CD4-positive, alpha-beta T cell treated with Interferon alpha-2 for 1 hour (primary cell): ENCODE measurements around the gene ZNF488.

ENCODE experiments used
- DNase-seq, 2 donors: peaks; one replicate each; pipeline ENCODE4 v3.0.0-alpha.2; 2020 to 2022

ZNF488 gene

DNA sequence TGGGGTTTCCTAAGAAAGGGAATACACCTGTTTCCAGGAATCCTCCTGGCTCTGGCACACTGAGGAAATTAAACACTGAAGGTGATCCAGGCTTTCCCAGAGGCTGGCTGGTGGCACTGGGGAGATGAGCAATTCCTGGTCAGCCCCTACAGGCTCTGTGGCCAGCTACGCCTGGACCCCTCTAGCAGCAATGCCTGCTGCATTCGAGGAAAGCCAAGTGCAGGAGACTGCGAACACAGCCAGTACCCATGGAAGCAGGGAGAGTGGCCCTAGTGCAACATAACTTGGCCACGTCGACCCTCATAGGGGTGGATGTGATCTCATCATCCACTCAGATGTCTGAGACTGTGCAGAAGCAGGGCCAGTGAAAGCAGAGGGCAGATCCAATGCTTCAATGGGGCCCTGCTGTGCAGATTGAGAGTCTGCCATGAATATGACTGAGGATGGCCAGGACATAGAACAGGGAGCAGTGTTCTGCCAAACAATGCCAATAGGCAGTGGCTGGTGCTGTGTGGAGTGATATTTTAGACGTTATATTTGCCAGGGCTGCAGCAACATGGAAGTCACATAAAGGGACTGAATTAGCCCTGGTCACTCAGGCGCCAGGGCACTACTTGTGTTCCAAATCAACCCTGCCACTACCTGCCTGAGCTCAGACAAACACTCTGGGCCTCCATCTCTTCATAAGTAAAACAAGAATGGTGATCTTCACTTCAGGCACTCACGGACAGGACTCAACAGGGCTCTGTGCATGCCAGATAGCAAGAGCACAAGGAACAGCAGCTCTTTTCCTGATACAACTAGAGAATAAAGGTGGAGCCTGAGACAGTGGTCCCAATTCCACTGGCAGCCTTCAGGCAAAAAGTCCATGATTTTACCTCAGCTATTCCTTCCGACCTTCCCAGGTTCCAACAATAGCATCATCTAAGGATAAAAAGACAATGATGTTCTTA lies 2.4 kb downstream of the ZNF488 start:
- no peak for DNase-seq

DNA sequence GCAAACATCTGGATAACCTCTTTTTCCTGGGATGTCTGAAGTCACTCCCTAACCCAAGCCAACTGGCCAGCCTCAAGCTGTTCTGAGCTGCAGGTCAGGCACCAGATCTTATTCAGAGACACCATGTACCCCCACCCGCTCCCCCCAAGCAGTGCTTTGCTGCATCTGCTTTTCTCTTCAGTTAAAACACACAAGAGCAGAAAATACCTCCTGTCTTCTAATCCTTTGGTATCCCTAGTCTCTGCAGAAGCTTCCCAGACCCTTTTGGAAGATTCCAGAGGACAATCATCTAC lies 3.0 kb downstream of the ZNF488 start:
- no peak for DNase-seq

DNA sequence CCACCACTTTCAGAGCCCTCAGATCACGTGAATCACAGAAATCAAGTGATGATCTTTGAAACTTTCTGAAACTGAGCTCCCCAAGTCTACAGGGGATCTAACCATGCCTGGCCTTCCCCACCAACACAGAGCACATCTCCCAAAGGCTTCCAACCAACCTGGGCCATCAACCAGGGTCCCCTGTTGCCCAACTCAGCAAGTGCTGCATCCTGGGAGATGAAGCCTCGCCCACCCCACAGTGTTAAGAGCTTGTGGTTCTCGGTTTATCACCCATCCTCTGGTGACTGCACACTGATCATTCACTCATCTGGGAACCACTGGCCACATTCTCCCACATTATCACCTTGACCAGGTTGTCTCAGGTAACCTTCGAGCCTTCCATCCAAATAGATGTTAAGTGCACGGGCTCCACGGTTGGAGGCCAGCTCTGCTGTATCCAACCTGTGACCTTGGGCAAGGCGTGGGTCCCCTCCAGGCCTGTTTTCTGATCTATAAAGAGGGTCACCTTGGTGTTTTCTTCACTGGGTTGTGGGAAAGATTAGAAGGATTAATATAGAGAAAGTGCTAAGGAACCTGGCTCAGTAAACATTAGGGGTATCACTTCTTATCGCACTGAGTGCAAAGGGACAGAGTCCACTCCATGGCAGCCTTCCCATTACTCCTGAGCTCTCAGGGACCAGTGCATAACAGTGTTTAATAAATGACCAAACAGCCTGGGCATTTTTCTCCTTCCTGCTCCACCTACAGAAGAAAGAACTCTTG lies 3.6 kb downstream of the ZNF488 start:
- no peak for DNase-seq

DNA sequence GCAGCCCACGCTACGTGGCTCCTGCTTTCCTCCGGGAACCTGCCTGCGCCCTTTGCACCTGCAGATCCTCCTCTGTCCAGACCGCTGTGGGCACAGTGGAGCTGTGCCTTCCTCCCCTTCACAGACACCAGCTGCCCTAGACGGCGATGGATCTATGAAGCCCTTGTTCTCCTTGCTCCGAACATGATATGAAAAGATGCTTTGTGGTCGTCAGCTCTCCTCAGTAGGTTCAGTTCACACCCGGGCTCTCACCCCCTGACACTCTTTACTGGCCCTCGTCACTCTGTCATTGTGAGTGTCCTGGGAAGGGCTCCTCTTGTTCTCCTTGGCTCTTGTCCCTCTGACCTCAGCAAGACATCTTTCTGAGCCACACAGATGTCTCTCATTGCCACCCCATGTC lies 4.2 kb downstream of the ZNF488 start:
- DNase-seq = no peak

DNA sequence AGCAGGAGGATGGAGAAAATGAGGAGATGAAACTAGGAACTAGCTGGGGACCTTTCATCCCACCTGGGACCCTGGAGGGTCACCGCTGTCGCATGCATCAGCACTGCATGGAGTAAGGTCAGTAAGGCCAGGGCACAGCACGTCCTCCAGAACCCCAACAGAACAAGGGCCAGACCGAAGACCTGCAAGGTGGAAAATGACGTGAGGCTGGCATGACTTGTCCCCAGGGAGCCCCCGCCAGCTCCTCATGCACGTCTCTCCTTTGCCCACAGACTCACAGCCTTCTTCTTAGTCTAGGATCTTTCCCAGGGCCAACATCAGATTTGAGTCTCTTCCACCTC lies 4.7 kb downstream of the ZNF488 start:
- DNase-seq = no peak

DNA sequence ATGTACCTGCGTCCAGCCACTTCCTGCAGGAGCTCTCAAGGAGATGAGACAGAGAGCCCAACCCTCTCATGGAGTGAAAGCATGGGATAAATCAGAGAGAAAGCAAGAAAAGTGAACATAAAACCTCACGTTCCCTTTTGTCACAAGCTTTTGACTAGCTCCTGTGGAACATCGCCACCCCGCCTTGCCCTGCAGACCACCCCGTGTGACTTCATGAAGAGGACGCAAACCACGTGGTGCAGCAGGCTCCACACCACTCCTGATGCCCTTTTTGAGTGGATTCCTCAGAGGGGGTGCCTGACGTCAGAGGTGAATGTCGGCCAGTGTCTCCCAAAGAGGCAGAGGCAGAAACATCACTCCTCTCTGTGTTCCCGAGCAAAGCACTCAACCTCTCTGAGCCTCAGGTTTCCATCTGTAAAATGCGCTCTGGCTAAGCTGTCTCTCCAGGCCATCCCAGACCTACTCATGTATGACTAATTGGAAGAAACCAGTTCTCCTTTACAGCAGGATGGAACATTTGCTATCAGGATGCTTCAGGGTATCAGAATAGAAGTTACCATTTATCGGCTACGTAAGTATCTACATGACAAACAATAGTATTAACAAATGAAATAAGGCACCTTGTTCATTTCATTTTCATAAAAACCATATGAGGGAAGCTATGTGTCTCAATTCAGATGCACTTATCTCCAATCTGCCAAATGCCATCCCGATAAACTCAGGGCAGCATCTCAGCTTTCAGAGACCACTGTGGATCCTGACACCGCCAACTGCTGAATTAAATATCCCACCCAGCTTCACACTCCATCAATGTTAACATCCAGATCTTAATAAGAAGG lies 5.3 kb downstream of the ZNF488 start:
- no peak for DNase-seq

DNA sequence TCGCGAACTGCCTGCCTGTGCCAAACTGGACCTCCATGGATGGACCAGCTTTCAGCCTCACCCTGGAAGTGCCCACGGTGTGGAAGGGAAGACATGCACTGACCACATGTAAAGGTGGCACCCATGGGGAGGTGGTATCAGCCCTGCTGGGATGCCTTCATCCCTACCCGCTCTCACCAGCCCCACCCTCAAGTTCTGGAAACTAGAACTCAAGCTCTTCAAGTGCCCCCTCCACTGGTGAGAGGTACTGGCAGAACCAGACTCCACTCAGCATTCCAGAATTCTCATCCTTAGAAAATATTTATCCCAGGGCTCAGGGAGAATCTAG lies 5.9 kb downstream of the ZNF488 start:
- DNase-seq = no peak

DNA sequence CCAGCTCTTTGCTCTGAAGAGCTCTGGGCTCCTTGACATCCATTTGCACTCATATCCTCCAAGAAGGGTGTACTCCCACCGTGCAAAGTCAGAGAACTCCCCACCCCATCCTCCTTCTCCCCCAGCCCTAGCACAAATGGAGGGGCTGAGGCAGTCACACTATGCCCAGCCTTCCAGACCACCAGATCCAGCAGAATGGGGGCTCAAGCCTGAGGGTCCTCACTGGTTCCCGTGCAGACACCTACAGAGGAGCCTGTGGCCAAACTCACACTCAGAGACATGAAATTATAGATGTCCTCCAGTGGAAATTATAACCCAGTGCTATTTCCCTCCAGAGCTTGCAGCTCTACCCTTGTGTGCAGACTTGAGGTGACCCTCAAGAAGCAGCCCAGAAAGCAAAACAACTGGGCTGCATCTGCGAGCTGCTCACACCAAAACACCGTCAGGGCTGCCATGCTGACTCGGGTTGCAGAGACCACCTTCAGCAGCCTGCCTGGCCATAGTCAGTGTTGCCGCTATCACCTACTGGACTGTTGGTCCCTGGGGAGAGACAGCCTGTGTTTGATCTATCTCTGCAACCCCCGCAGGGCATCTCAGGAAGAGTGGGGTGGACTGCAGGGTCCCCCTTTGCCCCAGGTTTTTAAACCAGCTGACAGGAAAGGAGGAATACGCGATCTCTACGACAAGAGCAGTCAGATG lies 7.4 kb downstream of the ZNF488 start:
- no peak for DNase-seq

DNA sequence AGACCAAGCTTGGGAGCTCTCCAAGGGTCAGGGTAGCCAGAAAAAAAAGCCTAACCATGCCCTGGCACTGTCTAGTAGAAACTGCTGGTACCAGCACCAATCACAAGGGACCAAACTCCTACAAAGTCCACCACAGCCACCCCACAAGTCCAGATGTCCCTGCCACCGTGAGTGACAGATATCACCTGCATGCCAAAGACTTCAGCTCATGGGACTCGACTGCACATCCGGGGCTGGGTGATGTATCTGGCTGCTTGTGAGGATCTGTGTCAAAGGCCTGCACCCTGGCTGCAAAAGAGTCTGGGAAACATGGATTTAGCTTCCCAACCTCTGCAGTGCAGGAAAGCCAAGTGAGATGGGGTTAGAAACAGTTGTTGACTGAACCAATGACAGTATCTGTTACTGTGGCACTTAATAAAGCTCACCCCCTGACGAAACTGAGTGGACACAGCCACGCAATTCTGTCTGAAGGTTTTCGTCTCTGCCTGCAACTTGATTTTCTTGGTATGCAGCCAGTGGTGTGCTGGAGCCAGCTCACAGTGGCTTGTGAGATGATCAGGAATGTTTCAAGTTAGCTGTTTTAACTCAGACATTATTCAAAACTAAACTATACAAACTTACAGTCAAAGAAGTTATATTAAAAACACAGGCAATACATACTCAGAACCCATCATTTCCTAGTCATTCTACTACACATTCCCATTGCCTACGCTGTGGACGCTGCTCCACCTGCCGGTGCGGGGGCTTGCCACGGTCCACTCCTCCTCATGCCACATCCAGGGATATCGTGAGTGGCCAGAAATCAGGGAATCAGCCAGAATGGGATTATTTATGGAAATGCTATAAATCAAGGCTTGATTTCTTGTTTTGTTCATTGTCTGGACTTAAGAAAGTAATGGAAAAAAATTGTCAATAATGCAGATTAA lies 9.2 kb downstream of the ZNF488 start:
- no peak for DNase-seq

DNA sequence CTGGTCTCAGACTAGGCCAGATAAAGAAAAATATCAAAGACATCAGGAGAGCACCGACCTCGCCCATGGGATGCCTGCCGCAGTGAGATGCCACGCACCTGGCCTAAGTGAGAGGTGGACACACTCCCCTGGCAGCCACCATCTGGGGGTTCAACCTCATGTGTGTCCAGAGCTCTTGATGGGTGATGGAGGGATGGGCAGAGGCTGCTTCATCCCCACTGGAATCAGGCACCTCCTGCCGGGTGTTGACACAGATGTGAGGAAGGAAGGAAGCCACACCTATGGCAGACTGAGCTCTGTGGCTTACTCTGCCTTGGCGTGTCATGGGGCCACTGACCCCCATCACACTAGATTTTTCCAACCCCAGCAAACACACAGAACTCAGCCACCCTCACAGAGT lies 11.4 kb downstream of the ZNF488 start:
- DNase-seq = no peak

DNA sequence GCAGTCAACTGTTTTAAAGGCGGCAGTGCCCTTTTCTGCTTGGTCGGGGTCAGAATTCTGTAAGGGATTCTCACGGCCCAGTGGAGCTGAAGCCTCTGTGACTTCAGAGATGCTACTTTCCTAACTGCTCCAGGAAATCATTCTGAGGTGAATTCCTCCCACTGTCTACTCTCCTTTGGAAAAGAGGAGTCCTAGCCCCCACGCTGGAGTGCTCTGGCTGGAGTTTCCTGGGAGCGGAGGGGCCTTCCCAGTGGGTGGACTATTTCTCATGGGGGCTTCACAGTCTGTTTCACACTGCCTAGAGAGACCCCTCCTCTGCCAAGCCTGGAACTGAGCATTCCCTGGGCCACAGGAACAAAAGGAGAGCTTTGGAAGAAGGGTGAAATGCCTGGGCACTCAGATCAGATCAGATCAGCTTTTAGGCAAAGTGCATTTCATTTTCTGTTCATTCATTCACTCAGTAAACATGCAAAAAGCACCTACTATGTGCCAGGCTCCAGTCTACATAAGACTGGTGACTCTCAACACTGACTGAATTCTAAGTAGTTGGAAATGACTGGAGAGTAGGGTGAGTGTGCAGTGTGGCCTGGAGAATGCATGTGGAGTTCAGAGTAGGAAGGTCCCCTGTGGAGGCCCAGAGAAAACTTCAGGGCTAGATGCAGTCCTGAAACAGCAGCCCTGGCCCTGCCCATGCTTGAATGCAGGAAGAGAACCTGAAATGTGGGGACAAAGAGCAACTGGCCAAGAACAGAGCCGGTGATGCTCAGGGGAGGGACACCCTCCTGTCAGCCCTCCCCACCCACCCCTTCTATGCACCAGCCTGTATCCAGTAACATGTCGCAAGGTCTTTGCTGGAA lies 12.2 kb downstream of the ZNF488 start:
- no peak for DNase-seq

DNA sequence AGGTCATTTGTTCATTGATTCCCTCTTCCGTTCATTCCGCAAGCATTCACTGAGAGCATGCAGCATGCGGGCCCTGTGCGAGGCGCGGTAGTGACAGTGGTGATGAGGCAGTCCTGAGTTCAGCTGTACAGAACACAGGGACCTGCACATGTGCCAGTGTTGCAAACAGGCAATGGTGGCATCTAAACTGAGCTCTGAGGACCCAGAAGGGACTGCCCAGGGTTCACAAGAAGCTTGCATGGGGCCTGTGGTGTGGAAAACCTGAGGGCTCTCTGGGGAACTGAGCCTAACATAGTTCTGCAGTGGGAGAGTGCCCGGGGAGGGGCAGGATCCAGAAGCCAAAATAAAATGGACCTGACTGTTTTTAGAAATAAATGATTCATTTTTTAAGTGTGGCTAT lies 13.2 kb downstream of the ZNF488 start:
- DNase-seq = no peak

DNA sequence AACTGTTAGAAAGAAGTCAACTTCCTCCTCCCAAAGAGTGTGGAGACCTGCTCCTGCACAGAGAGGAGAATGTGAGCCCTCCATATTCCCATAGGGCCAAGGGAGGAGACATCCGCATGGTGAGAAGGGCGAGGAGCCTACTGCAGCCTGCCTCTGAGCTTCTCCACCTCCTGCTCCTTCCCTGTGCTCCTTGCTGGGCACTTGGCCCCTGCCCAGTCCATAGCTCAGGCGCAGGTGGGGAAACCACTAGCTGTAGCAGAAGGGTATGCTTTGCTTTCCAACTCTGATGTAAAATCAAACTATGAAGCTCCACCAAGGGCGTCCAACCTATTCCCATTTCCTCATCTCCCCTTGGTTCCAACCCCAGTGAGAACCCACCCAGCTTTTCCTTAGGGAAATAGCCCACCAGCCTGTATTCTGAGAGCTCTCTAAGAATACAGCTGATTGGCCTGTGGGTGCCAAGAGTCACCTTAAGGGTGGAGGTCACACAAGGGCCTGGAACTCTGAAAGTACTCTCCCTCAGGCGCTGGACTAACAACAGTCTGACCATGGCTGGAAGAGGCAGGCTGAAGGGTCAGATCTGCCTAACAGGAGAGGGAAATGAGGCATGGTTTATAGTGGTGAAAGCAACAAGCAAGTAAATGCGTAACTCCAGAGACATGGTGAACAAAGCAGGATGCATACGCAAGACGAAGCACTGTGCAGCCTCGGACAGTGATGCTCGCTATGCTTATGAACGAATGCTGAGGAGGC lies 13.9 kb downstream of the ZNF488 start:
- DNase-seq = no peak

DNA sequence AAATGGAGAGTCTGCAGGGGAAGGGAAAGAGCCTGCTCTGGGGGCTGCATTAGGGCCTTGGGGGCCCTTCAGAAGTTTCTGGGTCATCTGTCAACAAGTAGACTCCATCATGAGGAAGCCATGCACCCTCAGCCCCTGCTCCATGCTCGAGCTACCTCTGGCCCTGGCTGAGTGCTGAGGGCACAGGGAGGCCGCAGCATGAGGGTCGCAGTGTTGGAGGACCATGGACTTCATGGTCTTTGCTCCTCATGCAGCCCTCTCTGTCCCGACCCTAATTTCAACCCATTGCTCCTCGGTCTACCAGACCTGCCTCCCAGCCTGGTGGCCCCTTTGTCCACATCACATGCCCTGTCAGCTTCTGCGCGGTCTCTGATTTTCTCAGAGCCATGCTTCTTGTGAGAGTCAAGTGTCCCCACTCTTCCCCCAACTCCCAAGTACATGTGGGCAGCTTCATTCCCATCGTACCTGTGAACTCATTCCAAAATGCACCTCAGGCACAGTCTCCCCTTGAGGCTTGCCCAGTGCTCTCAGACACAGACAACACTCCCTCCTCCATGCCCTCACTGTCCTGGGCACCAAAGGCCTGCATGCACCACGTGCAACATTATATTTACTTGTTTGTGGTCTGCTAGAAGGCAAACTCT lies 14.7 kb downstream of the ZNF488 start:
- no peak for DNase-seq

DNA sequence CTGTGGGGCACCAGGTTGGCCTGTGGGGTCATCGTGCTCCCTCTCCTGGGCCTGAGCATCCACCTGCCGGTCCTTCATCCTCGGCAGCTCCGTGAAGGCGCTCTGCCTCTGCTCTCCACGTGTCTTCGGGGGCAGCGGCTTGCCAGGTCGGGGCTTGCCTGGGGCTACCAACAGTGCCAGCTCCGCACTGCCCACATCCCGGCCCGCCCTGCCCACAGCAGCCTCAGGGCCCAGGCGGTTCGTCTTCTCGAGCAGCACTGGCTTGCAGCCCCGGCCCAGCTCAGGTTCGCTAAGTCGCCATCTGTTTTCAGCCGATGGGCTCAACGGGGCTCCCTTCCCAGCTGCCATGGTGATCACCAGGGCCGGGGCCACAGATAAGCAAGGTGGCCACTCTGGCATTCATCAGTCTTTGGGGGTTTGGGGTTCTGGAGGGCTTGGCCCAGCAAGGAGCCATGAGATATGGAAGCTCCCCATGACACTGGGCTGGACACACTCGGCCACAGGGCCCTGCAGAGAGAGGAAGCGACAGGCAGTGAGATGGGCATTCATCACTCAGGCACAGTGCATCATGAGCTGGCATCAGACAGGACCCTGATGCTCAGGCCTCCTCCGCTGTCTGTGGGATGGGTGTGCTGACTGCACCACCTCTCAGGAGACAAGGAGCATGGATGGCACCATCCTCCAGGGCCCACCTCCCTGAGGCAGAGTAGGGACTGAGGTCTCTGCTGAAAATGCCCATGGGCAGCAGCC lies 15.5 kb downstream of the ZNF488 start:
- no peak for DNase-seq

DNA sequence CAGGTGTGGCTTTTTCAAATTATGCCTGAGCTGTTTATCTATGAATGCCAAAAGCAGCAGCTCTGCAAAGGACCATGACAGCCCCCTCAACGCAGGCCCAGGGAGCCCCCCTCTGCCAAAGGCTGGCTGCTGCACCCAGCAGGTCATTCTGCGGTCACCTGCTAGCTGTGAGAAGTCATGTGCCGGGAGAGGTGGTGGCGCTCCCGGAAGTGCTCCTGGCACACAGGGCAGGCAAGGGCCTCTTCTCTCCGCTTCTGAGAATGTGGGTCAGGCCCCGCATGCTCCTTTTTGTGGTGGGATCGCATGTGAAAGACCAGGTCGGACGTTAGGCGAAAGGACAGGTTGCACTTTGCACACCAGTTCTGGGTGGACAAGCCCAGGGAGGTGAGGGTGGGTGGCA lies 16.4 kb downstream of the ZNF488 start:
- DNase-seq = no peak

DNA sequence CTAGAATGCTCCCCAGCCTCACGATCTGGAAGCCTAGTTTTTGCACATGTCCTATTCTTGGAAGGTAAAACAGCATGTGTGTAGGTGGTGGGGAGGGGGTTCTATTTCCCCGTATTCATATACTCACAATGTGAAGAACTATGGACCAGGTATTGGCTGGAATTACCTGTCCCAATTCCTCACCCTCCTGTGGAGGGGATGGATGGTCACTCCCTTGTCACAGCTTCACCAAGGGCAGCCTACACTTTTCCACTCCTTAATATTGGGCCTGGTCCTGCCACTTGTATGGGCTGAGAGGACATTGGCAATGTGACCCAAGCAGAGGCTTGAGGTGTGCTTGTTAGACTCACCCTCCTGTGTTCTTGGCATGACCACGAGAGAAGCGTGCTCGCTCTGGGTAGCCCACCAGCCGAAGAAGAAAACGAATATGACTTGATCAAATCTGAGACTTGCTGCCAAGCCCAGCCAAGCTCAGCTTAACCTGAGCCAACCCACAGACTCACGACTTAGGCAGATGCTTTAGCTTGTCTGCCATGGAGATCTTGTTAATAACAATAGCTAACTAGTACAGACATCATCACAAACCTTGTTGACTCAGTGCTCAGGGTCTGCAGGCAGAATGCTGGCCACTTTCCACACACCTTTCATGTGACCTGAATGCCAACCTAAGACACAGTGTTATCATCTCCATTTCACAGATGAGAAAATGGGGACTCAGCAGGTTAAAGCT lies 17.2 kb downstream of the ZNF488 start:
- no peak for DNase-seq

DNA sequence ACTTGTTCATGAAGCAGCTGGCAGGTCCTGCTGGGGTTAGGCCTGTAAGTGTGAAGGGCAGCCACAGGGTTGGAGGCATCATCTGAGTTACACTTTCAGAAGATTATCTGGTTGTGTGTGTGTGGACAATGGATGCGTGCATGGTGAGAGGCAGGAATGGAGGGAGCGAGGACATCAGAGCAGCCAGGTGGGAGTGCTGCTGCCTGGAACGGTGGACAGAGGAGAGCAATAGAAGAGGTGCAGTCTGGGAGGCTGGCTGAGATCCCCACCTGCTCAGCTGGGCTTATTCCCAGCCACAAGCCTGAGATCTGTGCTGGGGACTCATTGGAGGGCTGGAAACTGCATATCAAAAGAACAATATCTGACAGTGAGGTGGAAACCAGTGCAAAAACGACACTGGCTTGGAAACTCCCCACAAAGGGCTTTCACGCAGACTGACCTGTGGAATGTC lies 17.9 kb downstream of the ZNF488 start:
- no peak for DNase-seq
